SU-DHL-6 (cell line): Measurements from ENCODE around the gene DHRS7B.
A peak's percentile ranks its signal among the peaks of the same experiment; 100 is the strongest.

Source experiments
- H2AFZ ChIP-seq: fragments of 200-600 bp; sonication (generic); 2 replicates; pipeline ENCODE4 v1.6.1; 2014; ENCODE audit warnings: low read depth, mild to moderate bottlenecking, moderate library complexity, mixed read lengths, antibody characterized with exemption, low read length; ENCODE audit not compliant: severe bottlenecking
- H3F3A ChIP-seq: fragments of 200-600 bp; shearing (Covaris generic); 2 replicates; pipeline ENCODE4 v1.6.0; 2016; ENCODE audit warnings: antibody characterized with exemption, mild to moderate bottlenecking; ENCODE audit not compliant: insufficient read depth
- H3K27ac ChIP-seq: fragments of 200-600 bp; sonication (generic); 2 replicates; pipeline ENCODE4 v1.5.1; 2016; ENCODE audit warnings: low read depth, mild to moderate bottlenecking, low read length, moderate library complexity, mixed read lengths
- H3K27me3 ChIP-seq: fragments of 200-600 bp; sonication (generic), shearing (Covaris generic); 2 replicates; pipeline ENCODE4 v1.6.0; 2014; ENCODE audit warnings: mild to moderate bottlenecking, low read length
- H3K36me3 ChIP-seq: fragments of 200-600 bp; sonication (generic); 2 replicates; pipeline ENCODE4 v1.6.1; 2014; ENCODE audit warnings: mild to moderate bottlenecking, low read length, mixed read lengths
- H3K4me2 ChIP-seq: fragments of 300-600, 200-600 bp; shearing (Covaris generic), sonication (generic); 2 replicates; pipeline ENCODE4 v1.6.0; 2014; ENCODE audit warnings: low read length, low read depth, mild to moderate bottlenecking; ENCODE audit not compliant: poor library complexity, severe bottlenecking
- H3K4me3 ChIP-seq: fragments of 200-600 bp; sonication (generic); 2 replicates; pipeline ENCODE4 v1.5.1; 2014; ENCODE audit warnings: antibody characterized with exemption, low read length, mild to moderate bottlenecking, mixed read lengths; ENCODE audit not compliant: insufficient read depth, poor library complexity, severe bottlenecking
- H3K79me2 ChIP-seq: fragments of 200-600 bp; sonication (generic); 2 replicates; pipeline ENCODE4 v1.6.1; 2014; ENCODE audit warnings: mild to moderate bottlenecking, low read length, moderate library complexity; ENCODE audit not compliant: insufficient read depth
- H3K9ac ChIP-seq: fragments of 200-600 bp; sonication (generic); 2 replicates; pipeline ENCODE4 v1.7.0; 2014; ENCODE audit warnings: mild to moderate bottlenecking, low read length
- H3K9me2 ChIP-seq: fragments of 200-600 bp; sonication (generic); replicated peaks from 2 replicates; pipeline ENCODE4 v1.6.1; 2014; ENCODE audit warnings: low read length; ENCODE audit not compliant: insufficient read depth
- H3K9me3 ChIP-seq: fragments of 200-600 bp; sonication (generic); 2 replicates; pipeline ENCODE4 v1.6.1; 2014; ENCODE audit warnings: low read length, mixed read lengths; ENCODE audit not compliant: insufficient read depth
- H4K20me1 ChIP-seq: fragments of 200-600 bp; sonication (generic); 2 replicates; pipeline ENCODE4 v1.6.1; 2014; ENCODE audit warnings: low read depth, mild to moderate bottlenecking, antibody characterized with exemption, low read length, moderate library complexity, mixed read lengths
- CTCF ChIP-seq: fragments of 200-600 bp; sonication (generic); IDR thresholded peaks from one replicate; pipeline ENCODE4 v1.5.1; 2017; ENCODE audit warnings: antibody characterized with exemption, mild to moderate bottlenecking, low read length, moderate library complexity; ENCODE audit not compliant: insufficient read depth, poor library complexity, severe bottlenecking
- EZH2phosphoT487 ChIP-seq: fragments of 200-600 bp; sonication (generic), shearing (Covaris generic); conservative IDR thresholded peaks from 2 replicates; pipeline ENCODE4 v1.6.1; 2018; ENCODE audit warnings: mild to moderate bottlenecking, antibody characterized with exemption, low read length, moderate library complexity, mixed read lengths

The DHRS7B gene

GRCh38 chr17:21212826-21213637 lies 86.3 kb downstream of the DHRS7B start:
- Histone ChIP-seq H3F3A (no peaks in the 10 kb centered on the region), H4K20me1 (peaks cover 14% of the 10 kb centered on the region), H3K27ac (peak overlapping the region; percentile 76), H3K36me3 (no peaks in the 10 kb centered on the region), H3K27me3 (no peaks in the 10 kb centered on the region), H2AFZ (peak overlapping the region; percentile 87), H3K79me2 (peaks cover 92% of the 10 kb centered on the region), H3K9me3 (no peaks in the 10 kb centered on the region), H3K9ac (peak overlapping the region; percentile 98), H3K4me2 (peak overlapping the region; percentile 94), H3K9me2 (no peaks in the 10 kb centered on the region), H3K4me3 (peak overlapping the region; percentile 81)
- TF ChIP-seq CTCF (no peak), EZH2phosphoT487 (no peak)

- Histone ChIP-seq H4K20me1 (peaks cover 14% of the 10 kb centered on the region), H2AFZ (peak overlapping the region; percentile 87)
These were observed 86.9 kb downstream of the DHRS7B start for GRCh38 chr17:21213638-21214014.

GRCh38 chr17:21214015-21214776 lies 87.4 kb downstream of the DHRS7B start, which contains the start of gene TMEM11:
Gene TMEM11 (minus strand): TSS chr17:21214161. CDS start chr17:21214152, 9 bp downstream.
- Histone ChIP-seq H4K20me1 (peaks cover 14% of the 10 kb centered on the region), H3K27ac (peak within 1 kb of the TSS; percentile 76), H3K4me3 (peak within 1 kb of the TSS; percentile 81), H3K36me3 (no peaks in the 10 kb centered on the region), H3K9ac (peak within 1 kb of the TSS; percentile 98), H3K27me3 (no peaks in the 10 kb centered on the region), H3F3A (no peaks in the 10 kb centered on the region), H3K9me2 (no peaks in the 10 kb centered on the region), H3K9me3 (no peaks in the 10 kb centered on the region), H3K79me2 (peaks cover 87% of the 10 kb centered on the region), H3K4me2 (peak within 1 kb of the TSS; percentile 94), H2AFZ (peak within 1 kb of the TSS; percentile 87)
- no peak for TF ChIP-seq EZH2phosphoT487
- no peak for TF ChIP-seq CTCF

More at GRCh38 chr17:21213638-21214014, 86.9 kb downstream of the DHRS7B start:
- H3K27me3 ChIP-seq = no peaks in the 10 kb centered on the region
- no peak for TF ChIP-seq CTCF
- TF ChIP-seq EZH2phosphoT487 = no peak
- H3K27ac ChIP-seq = peak overlapping the region; percentile 76
- H3K4me2 ChIP-seq = peak overlapping the region; percentile 94
- H3K9me3 ChIP-seq = no peaks in the 10 kb centered on the region
- peaks cover 92% of the 10 kb centered on the region for H3K79me2 ChIP-seq
- no peaks in the 10 kb centered on the region for H3K36me3 ChIP-seq
- peak overlapping the region; percentile 98 for H3K9ac ChIP-seq
- peak overlapping the region; percentile 81 for H3K4me3 ChIP-seq
- no peaks in the 10 kb centered on the region for H3F3A ChIP-seq
- no peaks in the 10 kb centered on the region for H3K9me2 ChIP-seq
